Measurements from ENCODE around the gene KRT33B. TPM values are rescaled to one million over a fixed set of nuclear protein-coding genes. Genes with fewer than 3 reads are reported as not detected.

Gene KRT33B
- total and polyA plus RNA-seq, 2 of the 13 experiments (the other 11 are each of a cell fraction or from before 2014, with no cell fraction given) = not detected

GRCh38 chr17:41328207-41328606 is 41.4 kb downstream of the KRT33B start (continued):
- TF ChIP-seq ZNF142 (CRISPR knock-in tag; IDR thresholded peaks at IDR 0.05) (no peak), ZNF782 (CRISPR knock-in tag; IDR thresholded peaks at IDR 0.05; ENCODE audit: borderline replicate concordance) (no peak), SP1 (IDR thresholded peaks at IDR 0.05) (no peak), SP1 (CRISPR knock-in tag; IDR thresholded peaks at IDR 0.05) (no peak), FOXJ3 (CRISPR knock-in tag; IDR thresholded peaks at IDR 0.05; ENCODE audit: borderline replicate concordance) (no peak), ZNF468 (CRISPR knock-in tag; IDR thresholded peaks at IDR 0.05) (no peak), ZFP91 (CRISPR knock-in tag; IDR thresholded peaks at IDR 0.05; ENCODE audit: borderline replicate concordance) (no peak), HOXD1 (CRISPR knock-in tag; IDR thresholded peaks at IDR 0.05) (no peak), KLF11 (CRISPR knock-in tag; IDR thresholded peaks at IDR 0.05) (no peak), CREB3 (CRISPR knock-in tag; IDR thresholded peaks at IDR 0.05) (no peak), TFAP4 (IDR thresholded peaks at IDR 0.05; ENCODE audit: borderline replicate concordance, low read depth) (no peak), ONECUT2 (CRISPR knock-in tag; IDR thresholded peaks at IDR 0.05) (no peak), MTERF4 (CRISPR knock-in tag; IDR thresholded peaks at IDR 0.05) (no peak), ZNF33A (CRISPR knock-in tag; IDR thresholded peaks at IDR 0.05; ENCODE audit: borderline replicate concordance) (no peak), ZNF317 (CRISPR knock-in tag; IDR thresholded peaks at IDR 0.05) (no peak), AKAP8 (CRISPR knock-in tag; IDR thresholded peaks at IDR 0.05) (no peak)
